Kidney capillary endothelial cell (primary cell): Measurements from ENCODE around the gene EFCAB3.
"Not testable (repeated sequence)": the region's sequence is repeated elsewhere in the genome, so short reads cannot be mapped to it uniquely, and the experiment has no call there.

ENCODE experiments used
- DNase-seq: peaks from one replicate; pipeline ENCODE4 v3.0.0-alpha.2; 2018; ENCODE audit warnings: low spot score

Gene EFCAB3

DNA sequence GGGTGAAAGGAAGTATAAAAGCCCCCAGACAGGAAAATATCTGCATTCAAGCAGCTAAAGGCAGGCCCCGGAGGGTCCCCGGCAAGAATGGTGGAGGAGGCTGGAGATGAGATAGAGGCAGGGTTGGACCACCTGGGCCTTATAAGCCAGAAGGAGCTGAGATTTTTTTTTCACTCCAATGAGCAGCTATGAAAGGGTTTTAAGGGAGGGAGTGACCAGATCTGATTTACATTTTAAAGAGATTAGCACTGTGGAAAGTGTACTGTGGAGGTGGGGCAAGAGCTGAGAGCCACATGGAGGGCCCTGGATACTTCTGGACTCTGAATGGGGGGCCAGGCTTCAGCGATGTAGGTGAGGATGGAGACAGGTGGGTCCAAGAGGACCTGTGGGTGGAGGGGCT is 84.1 kb downstream of the EFCAB3 start:
- DNase-seq: not testable (repeated sequence)

GRCh38 chr17:62465271-62465670 is 84.9 kb downstream of the EFCAB3 start:
- DNase-seq: not testable (repeated sequence)
